Bone marrow (tissue), 2 donors: Measurements from ENCODE around the gene SERTM1.
A peak's percentile ranks its signal among the peaks of the same experiment; 100 is the strongest.

Source experiments
- DNase-seq, 2 donors: peaks; one replicate each; lab custom pipeline; 2025; lab: John Stamatoyannopoulos, UW

The SERTM1 gene

DNA sequence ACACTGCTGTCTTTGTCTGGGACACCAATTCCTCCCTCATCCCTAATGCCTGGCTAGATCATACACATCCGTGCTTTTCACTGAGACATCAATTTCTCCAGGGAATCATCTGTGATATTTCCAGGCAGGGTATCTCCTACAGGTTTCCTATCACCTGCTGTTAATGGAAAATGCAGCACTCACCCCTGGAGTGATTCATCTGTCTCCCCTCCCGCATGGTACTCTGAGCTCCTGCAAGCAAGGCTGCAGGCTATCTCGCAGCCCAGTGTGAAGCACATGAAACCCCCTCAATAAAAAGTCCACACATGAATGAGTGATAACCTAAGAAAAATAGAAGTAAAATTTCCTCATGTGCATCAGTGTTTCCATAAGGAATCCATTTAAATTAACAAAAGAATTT, 38.5 kb downstream of the SERTM1 start:
- no peak for DNase-seq

- DNase-seq = no peak
Observed at GRCh38 chr13:36712770-36713169, 39.0 kb downstream of the SERTM1 start.

DNA sequence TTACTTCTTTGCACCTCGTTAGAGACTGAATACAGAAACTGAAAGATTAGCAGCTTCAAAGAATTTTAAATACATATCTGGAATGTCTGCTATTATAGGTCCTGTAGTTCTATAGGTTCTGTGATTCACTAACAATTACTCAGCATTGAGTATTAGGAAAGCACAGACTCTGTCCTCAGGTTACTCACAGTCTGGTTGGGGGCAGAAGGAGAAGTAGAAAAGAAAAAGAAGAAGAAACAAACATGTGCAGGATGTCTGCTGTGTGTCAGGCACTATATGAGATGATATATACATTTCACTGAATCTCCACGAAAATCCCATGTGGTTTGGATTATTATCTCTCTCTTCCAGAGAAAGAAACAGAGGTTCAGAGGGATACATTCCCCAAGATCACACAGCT, 40.1 kb downstream of the SERTM1 start:
- no peak for DNase-seq

GRCh38 chr13:36715841-36716240, 42.0 kb downstream of the SERTM1 start:
- DNase-seq = no peak

DNA sequence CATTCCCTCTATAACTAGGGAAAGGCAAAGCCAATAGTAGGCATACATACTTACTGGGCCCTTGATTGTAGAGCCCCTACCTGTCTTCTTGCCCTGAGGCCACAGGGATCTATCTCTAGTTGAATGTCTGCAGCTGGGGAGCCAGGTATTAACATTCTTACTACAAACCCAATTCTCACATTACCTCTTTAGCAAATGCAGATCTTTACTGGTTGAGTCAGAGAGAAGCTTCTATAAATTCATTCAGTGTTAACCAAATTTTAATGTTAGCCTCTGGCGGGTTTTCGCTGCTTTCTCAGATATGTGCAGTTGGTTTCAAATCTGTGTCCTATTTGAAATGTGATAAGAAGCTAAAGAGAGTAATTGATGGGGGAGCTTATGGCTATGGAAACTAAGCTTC, 43.2 kb downstream of the SERTM1 start:
- no peak for DNase-seq

GRCh38 chr13:36717966-36718545, 44.2 kb downstream of the SERTM1 start:
- no peak for DNase-seq

DNA sequence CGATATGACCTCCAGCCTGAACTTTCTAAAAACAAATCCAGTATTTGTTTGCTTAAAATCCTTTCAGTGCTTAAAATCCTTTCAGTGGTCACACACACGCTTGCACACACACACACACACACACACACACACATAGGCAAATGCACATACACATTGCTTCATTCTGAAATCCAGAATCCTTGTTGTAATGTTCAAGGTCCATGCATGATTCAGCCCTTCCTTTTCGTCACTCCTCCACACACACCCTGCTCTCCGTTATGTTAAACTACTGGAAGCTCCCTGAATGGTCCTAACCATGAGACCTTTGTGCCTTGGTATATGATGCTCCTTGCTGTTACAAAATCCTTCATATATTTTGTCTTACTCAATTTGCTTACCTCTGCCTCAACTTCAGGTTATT, 44.9 kb downstream of the SERTM1 start:
- DNase-seq = no peak

DNA sequence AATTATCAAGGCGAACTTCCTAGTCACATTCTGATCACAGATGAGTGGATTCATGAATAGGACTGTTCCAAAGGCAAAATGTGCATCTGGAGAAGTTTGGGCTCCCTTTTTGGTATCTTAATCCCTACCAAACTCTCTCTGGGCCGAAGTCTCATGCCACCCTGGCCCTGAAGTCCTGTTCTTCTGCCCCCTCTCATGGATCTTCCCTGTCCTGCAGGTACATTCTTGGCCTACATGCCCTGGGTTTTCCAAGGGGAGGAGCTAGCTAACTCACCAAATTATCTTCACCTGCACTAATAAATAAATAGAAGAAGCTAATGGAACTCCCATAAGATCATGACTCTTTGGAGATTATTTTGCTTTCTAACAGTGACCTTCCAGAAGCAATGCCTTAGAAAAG, 50.3 kb downstream of the SERTM1 start:
- no peak for DNase-seq

- DNase-seq = no peak
Observed at GRCh38 chr13:36725936-36726335, 52.1 kb downstream of the SERTM1 start.

- DNase-seq = no peak
Observed at GRCh38 chr13:36728006-36728405, 54.2 kb downstream of the SERTM1 start.

GRCh38 chr13:36736119-36736726, 62.4 kb downstream of the SERTM1 start:
- peak in 1 of 2 donors; percentile 15 for DNase-seq

- no peak for DNase-seq
Observed at GRCh38 chr13:36737524-36738083, 63.8 kb downstream of the SERTM1 start.

DNA sequence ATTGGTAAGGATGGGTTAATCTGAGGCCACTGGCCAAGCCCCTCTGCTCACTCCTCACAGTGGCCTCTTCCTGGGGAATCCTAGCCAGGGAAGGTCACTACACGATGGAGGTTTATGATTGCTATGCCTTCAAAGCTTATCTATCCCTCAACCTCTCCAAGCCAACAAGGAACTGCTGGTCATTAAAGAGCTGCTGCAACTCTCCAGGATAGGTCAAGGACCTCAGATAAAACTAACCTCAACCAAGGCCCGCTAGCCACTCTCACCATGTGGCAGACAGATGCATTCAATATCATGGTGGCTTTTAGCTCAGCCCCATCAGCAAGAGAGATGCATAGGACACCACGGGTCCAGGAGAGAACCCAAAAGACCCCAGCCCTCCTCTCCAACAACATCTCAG, 71.6 kb downstream of the SERTM1 start:
- no peak for DNase-seq

- no peak for DNase-seq
Observed at GRCh38 chr13:36746051-36746450, 72.2 kb downstream of the SERTM1 start.
